NCI-H510A treated with DMSO at 0.1 percent for 48 hours (cell line): ENCODE results near the gene KRT1.

ENCODE experiments used
- DNase-seq: peaks from one replicate; lab custom pipeline; 2025; lab: John Stamatoyannopoulos, UW

The KRT1 gene

GRCh38 chr12:52659951-52660350, 20.3 kb downstream of the KRT1 start:
- DNase-seq = no peak

- DNase-seq = no peak
Measured at GRCh38 chr12:52659395-52659794, 20.8 kb downstream of the KRT1 start.

GRCh38 chr12:52658196-52658595, 22.0 kb downstream of the KRT1 start:
- no peak for DNase-seq

GRCh38 chr12:52657250-52657902, 22.8 kb downstream of the KRT1 start:
- DNase-seq = no peak

GRCh38 chr12:52656616-52657015, 23.6 kb downstream of the KRT1 start:
- DNase-seq = no peak

- no peak for DNase-seq
Measured at GRCh38 chr12:52655720-52656124, 24.5 kb downstream of the KRT1 start.

- DNase-seq = no peak
Measured at GRCh38 chr12:52655251-52655650, 25.0 kb downstream of the KRT1 start.

GRCh38 chr12:52651726-52652261, 28.4 kb downstream of the KRT1 start, which contains the start of gene KRT2:
Gene KRT2 (minus strand): TSS chr12:52652211. CDS start chr12:52652142, 69 bp downstream.
- DNase-seq = no peak

- no peak for DNase-seq
Measured at GRCh38 chr12:52650520-52651081, 29.6 kb downstream of the KRT1 start.

- DNase-seq = no peak
Measured at GRCh38 chr12:52649066-52649465, 31.1 kb downstream of the KRT1 start.

- no peak for DNase-seq
Measured at GRCh38 chr12:52648012-52648550, 32.1 kb downstream of the KRT1 start.

- no peak for DNase-seq
Measured at GRCh38 chr12:52647601-52648000, 32.6 kb downstream of the KRT1 start.

- DNase-seq = no peak
Measured at GRCh38 chr12:52646613-52647012, 33.6 kb downstream of the KRT1 start.

GRCh38 chr12:52645982-52646381, 34.2 kb downstream of the KRT1 start:
- no peak for DNase-seq

GRCh38 chr12:52645120-52645761, 35.0 kb downstream of the KRT1 start:
- no peak for DNase-seq

GRCh38 chr12:52644078-52644415, 36.2 kb downstream of the KRT1 start:
- no peak for DNase-seq

GRCh38 chr12:52643233-52644077, 36.8 kb downstream of the KRT1 start:
- no peak for DNase-seq

- DNase-seq = no peak
Measured at GRCh38 chr12:52641468-52641867, 38.7 kb downstream of the KRT1 start.

- DNase-seq = no peak
Measured at GRCh38 chr12:52637299-52637698, 42.9 kb downstream of the KRT1 start.

- DNase-seq = no peak
Measured at GRCh38 chr12:52636592-52637258, 43.5 kb downstream of the KRT1 start.

GRCh38 chr12:52636189-52636588, 44.0 kb downstream of the KRT1 start:
- DNase-seq = no peak
